HG03135 (cell line): Measurements from ENCODE around the gene WDR88.
"Not testable (repeated sequence)": the region's sequence is repeated elsewhere in the genome, so short reads cannot be mapped to it uniquely, and the experiment has no call there.

Experiments
- ATAC-seq: cut with Tn5 transposase; IDR thresholded peaks from one replicate; pipeline ENCODE4 v1.9.1; 2021; ENCODE audit warnings: mild to moderate bottlenecking, moderate library complexity; ENCODE audit not compliant: unreplicated experiment

WDR88 gene

DNA sequence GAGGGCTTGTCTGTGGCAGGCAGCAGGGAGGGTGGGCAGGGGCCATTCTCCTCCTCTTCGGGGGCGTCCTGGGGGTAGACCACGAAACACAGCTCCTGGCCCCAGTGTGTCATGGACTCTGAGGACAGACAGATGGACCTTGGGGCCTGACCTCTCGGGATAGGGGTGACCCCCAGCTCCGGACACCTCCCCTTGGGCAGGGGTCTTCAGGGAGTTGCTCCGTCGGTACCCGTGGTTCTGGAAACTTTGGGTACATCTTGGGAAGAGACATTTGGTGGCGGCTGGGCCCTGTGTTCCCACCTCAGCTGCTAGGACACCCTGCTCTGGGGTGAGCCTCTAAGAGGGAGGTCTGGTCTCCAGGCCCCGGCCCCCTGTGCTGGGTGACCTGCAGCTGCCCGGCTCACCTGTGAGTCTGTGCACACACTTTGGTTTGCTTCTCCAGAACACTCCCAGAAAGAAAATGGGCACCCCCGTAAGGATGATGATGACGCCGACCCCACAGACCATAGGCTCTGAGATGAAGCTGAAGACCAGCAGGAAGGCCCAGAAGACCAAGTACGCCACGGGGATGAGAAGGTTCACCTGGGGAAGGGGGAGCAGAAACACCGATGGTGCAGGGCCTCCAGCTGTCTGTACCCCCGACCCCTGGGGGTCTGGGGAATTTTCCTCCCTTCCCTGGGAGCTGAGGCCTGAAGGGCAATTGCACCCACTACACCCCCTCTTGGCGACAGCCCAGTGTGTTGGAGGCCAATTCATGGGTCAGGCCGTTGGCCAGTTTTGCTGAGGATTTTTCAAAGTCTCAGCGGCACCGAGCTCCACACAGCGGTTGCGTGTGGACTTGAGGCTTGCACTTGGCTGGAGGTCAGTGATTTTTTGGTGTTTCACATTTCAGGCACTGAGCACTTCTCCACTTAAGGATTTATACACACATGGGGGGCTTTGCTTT lies 77.3 kb downstream of the WDR88 start:
- no peak for ATAC-seq

DNA sequence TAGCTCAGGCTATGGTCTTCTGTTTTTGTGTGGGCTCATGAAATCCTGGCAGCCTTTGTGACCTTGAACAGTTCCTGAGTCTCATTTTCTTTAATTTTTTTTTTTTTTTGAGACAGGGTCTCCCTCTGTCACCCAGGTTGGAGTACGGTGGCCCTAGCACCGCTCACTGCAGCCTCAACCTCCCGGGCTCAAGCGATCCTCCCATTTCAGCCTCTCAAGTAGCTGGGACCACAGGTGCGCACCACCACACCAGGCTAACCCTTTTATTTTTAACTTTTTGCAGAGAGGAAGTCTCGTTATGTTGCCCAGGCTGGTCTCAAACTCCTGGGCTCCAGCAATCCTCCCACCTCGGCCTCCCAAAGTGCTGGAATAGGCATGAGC lies 77.9 kb downstream of the WDR88 start:
- ATAC-seq, result not testable (repeated sequence)

DNA sequence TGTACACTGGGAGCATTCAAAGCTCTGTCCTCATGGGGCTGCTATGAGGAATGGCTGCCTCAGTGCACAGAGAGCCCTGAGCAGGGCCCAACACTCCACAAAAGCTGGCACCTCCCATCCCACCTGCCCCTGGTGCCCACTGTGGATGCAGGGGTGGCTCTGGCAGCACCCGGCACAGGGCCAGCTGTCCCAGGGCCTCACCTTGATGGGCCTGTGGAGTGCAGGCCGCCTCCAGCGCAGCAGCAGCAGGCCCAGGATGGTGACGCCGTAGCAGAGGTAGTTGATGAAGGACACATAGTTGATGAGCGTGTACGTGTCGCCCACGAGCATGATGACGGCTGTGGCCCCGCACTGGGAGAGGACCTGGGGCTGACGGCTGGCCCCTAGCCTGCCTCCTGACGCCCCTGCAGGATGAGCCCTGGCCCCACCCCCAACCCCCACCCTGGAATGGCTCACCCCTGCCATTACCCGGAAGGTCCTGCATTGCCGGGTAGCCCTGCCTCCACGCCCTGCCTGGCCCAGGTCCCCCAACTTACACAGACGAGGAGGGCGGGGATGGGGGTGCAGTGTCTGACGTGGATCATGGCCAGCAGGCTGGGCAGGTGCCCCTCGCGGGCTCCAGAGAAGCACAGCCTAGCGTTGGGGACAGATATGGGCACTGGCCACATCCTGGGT lies 78.5 kb downstream of the WDR88 start:
- ATAC-seq, result no peak

DNA sequence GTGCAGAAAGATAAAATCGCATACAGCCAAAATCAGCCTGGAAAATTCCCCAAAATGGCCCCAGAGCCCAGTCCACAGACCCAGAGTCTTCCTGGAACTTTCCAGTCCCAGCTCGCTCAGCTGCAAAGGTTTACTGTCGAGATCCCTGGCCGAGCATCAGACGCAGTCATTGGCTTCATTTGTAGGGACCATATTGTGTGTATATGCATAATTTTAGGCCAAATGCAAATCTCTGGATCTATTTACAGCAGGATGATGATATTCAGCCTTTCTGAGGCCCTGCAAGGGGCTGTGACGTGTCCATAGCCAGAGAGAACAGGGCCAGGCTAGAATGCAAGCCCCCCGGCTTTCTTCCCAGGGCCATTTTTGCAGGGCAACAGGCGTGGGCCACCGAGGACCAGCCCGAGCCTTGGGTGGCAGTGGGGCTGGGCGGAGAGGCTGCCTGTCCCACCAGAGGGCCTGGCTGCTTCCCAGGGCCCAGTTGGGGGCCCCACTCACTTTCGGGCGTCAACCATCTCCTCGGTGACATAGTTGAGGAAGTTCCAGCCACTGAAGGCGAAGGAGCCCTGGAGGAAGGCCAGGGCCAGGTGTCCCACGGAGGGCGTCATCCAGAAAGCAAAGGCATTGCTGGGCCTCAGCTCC lies 80.0 kb downstream of the WDR88 start:
- ATAC-seq, result no peak

DNA sequence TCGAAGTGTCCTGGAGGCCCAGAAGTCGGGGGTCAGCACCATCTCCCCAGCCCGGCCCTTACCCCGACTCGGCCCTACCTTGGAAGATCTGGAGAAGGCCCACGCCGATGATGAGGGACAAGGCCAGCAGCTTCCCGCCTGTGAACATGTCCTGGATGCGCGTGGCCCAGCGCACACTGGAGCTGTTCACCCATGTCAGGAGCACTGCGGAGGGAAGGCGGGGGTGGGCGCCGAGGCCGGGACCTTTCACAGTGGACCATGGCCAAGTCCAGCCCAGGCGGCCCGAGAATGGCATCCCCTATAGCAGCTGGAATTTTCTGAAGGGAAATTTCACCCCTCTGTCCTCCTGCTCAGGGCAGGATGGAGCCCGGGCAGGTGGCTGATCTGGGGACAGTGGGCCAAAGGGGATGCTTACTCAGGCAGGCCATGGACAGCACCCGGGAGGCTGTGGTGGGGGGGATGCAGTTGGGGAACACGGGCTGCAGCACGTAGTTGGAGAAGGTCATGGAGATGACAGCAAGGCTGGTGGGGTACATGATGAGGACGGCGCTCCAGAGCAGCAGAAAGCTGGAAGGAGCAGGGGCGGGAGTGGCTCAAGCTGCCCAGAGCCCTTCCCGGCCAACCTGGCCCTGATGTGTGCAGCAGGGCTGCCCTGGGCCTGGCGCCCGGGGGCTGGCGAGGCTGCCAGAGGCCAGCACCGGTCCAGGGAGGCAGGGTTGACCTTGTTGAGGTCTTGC lies 80.7 kb downstream of the WDR88 start:
- ATAC-seq, result no peak

DNA sequence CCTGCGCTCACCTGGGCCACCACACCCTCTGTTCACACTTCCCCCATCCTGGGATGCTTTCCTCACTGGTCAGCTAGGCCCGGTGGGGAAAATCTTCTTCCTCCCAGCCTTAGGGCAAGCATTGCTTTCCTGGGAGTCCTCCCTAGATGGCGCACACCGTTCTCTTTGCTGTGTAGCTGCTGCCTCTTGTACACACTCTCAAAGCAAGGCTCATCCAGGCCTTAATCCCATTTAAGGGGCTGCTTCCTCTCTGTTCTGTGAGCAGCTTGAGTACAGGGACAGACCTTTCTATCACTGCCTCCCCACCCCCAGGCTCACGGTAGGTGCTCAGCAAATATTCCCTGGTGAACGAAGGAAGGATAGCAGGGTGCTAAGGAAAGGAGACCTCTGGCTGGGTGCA lies 82.7 kb downstream of the WDR88 start:
- ATAC-seq, result no peak

DNA sequence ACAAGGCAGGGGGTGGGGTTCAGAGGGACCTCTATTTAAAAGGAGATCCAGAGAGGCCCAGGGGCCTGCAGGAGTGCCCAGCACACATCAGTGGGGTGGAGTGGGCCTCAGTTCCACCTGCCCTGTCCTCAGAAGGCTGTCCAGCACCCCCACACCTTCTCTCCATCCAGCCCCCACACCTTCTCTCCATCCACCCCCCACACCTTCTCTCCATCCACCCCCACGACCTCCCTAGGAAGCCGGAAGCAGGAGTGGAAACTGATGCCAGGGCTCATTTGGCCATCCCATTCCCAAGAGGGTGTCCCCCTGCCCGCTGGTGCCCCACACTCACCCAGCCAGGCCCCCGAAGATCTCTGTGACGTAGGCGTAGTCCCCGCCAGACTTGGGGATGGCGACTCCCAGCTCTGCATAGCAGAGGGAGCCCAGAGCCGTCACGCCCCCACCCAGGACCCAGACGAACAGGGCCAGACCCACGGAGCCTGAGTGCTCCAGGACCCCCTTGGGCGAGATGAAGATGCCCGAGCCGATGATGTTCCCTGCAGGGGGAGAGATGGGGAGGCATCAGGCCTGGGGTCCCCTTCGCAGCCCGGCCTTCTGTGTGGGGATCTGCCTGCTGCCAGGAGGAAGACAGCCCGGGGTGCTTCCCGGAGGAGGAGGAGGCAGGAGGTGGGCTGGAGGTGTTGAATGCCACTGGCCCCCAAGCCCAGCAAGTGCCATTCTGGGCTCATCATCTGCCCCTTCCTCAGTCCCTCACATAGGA lies 83.7 kb downstream of the WDR88 start:
- no peak for ATAC-seq

DNA sequence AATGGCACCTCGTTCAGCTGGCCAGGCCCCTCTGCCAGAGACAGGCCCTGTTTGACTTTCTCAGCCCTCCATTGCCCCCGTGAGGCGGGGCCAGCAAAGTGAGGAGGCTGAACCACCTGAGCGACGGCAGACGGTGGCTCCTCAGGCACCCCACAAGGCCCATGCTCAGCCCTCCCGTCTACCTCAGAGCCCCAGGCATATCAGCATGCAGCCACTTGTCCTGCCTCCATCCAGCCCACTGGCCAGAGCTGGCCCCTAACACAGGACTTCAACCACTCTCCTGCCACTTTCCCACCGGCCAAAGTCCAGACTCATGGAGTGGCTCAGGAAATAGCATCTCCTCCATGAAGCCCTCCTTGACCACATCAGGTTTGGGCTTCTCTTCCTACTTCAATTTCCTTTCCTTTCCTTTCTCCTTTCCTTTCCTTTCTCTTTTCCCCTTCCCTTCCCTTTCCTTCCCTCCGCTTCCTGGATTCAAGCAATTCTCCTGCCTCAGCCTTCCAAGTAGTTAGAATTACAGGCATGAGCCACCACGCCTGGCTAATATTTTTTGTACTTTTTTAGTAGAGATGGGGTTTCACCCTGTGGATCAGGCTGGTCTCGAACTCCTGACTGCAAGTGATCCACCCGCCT lies 84.4 kb downstream of the WDR88 start:
- no peak for ATAC-seq

DNA sequence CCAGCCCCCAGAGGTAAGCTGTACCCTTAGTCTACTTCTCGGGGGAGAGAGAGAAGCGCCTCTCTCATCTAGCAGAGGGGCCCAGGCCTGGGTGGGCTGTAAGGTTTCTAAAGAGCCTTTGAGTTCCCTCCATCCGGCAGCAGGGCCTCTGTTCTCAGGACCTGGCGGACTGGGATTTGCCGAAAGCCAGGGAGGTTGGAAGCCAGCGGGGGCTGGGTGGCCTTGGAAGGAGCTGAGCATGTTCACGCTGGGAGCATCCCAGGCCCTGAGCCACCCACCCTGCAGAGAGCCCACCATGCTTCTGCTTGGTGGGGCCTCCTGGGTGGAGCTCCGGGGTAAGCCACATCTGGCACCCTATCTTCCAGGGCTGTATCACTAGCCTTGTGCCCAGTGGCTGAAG lies 86.0 kb downstream of the WDR88 start:
- ATAC-seq, result no peak

DNA sequence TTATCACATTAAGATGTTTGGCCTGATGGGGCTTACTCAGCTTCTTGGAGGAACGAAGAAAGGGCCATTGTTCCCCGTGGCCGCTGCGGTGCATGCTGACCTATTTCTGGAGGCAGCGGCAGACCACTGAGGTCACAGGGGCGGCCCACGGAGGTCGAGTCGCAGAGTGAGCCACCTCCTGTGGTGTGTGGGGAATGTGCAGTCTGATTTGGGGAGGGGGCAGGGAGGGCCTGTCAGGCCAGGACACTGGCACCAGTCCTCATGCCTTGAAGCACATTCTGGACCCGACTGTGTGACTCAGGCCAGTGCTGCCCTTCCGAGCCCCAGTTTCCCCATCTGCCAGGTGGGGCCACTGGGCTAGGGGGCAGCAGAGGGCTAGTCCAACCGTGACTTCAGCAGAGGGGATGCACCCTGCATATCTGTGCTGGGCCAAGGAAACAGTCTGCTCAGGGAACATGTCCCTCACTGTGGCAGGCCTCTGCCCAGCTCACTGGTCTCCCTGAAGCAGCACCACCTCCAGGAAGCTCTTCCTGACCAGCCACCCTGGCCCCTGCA lies 87.4 kb downstream of the WDR88 start:
- no peak for ATAC-seq

DNA sequence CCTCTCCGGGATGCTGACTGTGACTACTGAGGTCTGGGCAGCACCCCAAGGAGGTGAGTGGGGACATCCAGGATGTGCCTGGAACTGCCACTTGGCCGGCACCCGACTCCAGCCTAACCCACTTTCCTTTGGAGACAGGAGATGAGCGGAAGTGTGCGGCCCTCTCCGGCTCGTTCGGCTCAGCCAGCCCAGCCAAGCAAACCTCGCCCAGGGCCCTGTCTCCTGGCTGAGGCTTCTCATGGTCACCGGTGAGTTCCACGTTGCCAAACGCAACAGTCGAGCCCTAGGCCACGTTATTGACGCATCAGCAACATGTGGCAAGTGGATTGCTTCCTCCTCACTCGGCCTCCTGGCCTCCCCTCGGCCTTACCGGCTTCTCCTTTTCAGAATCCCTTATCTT lies 88.2 kb downstream of the WDR88 start:
- no peak for ATAC-seq

DNA sequence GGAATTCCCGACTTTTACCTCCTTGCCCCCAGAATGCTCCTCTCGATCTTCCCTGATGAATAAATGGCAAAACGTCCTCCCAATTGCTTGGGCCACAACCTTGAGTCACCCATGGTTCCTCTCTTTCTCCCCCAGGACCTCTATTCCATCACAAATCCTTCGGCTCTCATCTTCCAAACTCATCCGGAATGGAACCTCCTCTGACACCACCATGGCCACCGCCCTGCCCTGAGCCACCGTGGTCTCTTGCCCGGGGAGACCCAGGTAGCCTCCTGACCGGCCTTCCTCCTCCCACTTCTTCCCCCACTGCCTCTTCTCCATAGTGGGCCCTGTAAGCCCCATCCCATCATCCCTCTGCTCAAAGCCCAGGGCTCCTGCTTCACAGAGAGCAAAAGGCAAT lies 88.8 kb downstream of the WDR88 start:
- ATAC-seq, result no peak

DNA sequence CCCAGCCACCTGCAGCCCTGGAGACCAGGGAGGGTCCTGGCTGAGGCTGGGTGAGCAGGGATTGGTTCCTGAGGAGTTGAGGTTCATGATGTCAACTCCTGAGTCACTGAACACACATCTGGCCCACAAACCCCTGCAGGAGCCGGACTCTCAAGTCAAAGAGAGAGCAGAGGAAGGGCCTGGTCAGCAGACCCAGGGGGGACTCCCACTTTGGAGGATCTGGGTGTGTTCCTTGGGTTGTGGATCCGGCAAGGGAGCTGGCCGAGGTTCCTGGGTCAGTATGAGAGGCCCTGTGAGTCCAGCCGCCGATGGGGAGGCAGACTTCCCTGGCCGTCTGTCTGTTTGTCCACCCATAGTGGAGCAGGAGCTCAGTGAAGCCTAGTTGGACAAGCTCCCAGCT lies 89.7 kb downstream of the WDR88 start:
- no peak for ATAC-seq

DNA sequence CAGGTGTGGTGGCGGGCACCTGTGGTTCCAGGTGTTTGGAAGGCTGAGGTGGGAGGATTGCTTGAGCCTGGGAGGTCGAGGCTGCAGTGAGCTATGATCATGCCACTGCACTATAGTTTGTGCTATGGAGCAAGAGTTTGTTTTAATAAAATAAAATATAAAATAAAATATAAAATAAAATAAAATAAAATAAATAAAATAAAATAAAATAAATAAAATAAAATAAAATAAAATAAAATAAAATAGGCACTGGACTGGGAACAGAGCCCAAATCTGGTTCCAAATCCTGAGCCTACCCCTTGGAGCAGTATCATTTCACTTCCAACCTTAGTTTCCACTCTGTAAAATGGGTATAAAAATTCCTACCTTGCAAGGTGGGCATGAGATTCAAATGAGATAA lies 90.3 kb downstream of the WDR88 start:
- not testable (repeated sequence) for ATAC-seq

DNA sequence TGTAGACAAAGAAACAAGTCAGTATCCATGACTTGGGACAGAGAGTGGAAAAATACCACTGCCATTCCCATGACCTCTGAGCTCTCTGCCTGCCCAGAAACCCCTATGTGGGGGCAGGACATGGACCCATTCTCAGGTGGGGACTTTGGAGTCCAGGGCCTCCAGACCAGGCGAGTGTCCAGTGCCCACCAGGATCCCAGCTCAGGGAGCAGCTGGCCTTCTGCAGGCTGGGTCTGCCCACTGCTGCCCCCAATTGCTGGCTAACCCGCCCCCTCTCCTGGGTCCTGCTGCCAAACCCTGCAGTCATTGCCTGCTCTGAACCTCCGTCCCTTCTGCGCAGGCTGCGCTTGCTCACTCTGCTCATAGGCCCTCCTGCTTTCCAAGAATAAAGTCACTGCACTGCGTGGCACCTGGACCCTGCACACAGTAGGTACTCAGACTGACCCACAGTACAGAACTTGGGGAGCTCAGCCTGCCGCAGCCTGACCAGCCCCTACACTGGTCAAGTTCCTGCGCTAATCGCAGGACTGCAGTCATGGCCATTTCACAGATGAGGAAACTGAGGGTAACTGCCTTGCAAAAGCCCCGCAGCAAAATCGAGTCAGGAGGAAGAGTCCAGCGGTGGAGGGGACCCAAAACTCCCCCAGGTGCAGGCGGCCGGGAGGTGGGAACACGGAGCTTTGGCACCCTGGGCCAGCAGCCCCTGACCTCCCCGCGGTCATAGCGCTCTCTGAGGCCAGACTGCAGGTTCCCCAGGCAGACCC lies 93.0 kb downstream of the WDR88 start:
- no peak for ATAC-seq
